ENCODE results near the gene CCL25.
"Not testable (repeated sequence)": the region's sequence is repeated elsewhere in the genome, so short reads cannot be mapped to it uniquely, and the experiment has no call there.

CCL25 gene, protein sequence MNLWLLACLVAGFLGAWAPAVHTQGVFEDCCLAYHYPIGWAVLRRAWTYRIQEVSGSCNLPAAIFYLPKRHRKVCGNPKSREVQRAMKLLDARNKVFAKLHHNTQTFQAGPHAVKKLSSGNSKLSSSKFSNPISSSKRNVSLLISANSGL

DNA sequence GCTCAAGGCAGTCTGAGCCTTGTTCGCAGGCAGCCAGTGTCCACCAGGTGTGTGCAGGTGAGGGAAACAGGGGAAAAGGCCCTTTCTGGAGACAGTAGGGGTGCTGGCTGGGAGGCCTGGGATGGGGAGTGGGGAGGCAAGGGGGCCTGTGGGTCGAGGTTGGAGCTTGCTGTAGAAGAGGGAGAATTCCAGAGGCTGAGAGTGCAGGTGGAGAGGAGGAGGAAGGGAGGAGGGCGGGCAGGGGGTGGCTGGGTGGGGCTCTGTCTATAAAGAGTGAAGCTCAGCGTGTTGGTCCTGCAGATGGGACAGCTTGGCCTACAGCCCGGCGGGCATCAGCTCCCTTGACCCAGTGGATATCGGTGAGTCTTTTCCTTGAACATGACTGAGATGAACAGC, at the start of gene CCL25:
TSS of gene CCL25 (plus strand) at position 297 of the 396 bp plus-strand sequence. CDS start 290 bp downstream, outside the sequence.
- DNase-seq (ENCODE audit: low spot score), result no peak

DNA sequence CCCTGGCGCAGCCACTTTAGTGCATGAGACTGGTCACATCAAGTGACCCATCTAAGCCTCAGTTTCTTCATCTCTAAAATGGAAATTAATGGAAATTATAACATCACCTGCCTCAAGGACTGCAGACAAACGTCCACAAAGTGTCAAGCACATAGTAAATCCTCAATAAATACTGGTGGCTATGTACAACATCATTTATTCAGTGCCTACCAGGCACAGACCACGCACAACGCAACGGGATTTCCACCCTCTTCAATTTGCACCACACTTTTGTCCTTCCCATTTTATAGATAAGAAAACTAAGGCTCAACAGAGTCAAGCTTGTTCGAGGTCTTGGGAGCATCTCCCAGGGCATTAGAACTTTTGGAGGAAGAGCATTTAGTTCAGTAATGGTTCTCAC, 48.6 kb upstream of the CCL25 start:
- DNase-seq (ENCODE audit: low spot score), result no peak

DNA sequence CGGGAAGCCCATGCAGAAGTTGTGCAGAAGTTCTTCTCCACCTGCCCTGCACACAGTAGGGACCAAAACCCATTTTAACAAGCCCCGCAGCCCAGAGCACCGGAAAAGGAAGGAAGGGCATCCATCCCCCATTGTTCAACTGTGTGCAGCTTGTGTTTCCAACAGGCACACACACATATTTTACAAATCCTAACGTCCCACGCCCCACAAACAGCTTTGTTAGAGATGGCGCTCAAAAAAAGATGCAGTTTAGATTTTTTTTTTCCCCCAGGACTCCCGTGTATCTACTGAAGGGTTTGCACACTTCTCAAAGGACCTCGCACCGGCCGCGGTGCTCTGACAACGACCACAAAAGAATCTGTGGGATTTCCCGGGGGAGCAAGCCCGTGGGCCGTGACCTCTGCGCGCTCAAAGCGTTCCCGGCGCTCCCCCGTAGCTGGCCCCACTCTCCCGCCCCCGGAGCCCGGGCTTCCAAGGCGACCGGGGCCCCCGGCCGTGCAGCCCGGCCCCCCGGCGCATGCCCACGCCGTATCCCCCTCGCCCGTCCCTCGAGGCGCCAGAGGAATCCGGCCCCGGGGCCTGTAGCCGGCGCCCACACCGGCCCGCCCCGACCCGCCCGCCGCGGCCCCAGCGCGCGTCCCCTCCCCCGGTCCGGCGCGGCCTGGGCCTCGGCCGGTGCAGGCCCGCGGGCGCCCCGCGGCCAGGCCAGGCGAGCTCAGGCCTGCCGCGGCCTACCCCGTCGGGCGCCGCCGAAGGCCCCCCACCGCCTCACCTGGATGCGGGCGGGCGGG, 47.6 kb upstream of the CCL25 start:
- no peak for DNase-seq (ENCODE audit: low spot score)

DNA sequence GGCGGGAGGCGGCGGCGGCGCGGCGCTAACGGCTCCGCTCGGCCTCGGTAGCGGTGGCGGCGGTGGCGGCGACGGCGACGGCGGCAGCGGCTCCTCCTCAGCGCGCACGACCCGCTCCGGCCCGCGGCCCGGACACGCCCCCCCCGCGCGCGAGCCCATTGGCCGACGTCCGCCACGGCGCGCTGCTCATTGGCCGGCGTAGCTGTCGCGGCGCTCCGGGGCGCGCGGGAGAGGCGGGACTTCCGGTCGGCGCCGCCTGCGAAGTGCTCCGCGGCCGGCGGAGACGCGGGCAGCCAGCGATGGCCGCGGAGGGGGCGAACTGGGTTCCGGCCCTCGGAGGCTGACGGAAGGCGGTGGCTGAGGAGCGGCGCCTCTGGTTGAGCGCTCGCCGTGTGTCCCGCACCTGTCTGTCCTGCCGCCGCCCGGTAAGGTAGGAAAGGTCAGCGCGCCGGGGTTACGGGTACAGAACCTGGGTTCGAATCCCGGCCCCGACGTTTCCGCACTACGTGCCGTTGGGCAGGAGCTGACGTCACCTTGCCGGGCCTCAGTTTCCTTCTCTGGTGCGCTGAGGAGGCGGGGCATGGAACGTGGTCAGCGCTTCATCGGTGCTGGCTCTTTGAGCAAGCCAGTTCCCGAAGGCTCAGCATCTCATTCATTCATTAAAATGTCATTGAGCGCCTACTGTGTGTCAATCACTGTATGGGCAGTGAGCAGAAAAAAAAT, 46.9 kb upstream of the CCL25 start, which contains the start of gene ELAVL1:
TSS of gene ELAVL1 (minus strand) at position 108 of the 723 bp plus-strand sequence. CDS start 13,826 bp downstream, outside the sequence.
- peak; percentile 79 for DNase-seq (ENCODE audit: low spot score)

DNA sequence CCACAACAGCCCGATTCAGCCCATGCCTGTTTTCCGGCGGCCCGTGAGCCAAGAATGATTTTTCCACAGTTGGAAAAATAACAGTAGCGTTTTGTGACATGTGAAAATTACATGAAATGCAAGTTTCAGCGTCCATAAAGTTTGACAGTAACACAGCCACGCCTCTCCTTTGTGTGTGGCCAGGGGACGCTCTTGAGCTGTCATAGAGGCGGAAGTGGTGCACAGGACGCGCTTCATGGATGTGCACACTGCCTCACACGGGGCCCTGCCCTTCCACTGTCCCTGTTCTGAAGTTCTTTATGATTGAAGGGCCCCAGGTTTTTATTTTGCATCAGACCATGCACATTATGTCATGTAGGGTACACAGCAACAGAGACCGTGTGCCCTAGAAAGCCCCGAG, 34.8 kb upstream of the CCL25 start:
- no peak for DNase-seq (ENCODE audit: low spot score)

DNA sequence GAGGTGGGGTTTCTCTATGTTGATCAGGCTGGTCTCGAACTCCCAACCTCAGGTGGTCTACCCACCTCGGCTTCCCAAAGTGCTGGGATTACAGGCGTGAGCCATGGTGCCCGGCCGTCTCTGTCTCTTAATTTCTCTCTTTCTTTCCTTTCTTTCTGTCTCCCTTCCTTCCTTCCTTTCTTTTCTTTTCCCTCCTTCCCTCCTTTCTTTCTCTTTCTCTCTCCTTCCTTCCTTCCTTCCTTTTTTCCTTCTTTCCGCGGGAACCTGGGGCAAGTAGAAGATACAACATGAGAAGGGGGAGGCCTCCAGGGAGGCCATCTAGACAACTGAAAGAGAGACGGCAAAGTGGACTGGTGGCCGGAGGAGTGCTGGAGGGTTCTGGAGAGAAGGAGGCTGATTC, 31.9 kb upstream of the CCL25 start:
- no peak for DNase-seq (ENCODE audit: low spot score)

DNA sequence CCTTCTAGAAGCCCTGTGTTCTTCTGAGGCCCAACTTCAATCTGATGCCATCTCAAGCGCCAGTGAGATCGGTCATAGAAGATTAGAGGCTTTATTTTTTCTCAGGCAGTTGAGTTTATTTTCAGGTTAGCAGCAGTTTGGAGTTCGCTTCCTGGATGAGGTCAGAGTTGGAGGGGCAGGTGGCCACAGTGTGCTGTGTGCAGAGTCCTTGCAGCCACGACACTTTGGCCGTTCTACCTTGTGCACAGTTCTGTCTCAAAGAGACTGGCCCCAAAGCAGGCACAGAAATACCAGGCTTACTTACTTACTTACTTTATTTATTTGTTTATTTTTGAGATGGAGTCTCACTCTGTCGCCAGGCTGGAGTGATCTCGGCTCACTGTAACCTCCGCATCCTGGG, 31.2 kb upstream of the CCL25 start:
- DNase-seq (ENCODE audit: low spot score), result no peak

DNA sequence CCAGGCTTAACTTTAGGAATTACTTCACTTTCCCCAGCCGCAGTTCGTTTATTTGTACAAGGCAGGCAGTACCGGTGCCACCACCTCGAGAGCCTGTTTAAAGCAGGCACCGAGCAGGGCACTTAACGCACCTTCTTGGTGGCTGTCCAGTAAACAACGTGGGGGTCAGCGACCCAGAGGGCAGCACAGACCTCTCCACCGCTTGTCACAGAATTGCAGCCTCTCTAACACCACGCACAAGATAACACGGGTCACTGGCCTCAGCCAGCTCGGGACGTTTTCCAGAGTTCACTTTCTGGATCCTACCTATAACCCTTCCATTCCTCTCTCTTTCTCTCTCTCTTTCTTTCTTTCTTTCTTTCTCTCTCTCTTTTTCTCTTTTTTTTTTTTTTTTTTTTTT, 30.3 kb upstream of the CCL25 start:
- no peak for DNase-seq (ENCODE audit: low spot score)

DNA sequence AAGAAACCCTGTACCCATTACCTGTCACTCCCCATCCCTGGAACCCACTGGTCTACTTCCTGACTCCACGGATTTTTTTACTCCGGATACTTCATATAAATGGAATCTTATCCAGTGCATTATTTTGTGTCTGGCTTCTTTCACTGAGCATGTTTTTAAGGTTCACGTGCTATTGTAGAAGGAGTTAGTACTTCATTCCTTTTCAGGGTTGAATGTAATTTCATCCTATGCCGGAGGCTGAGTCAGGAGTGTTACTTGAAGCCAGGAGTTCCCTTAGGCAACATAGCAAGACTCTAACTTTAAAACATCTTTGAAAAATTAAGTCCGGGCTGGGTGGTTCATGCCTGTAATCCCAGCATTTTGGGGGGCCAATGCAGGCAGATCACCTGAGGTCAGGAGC, 29.2 kb upstream of the CCL25 start:
- DNase-seq (ENCODE audit: low spot score), result no peak

DNA sequence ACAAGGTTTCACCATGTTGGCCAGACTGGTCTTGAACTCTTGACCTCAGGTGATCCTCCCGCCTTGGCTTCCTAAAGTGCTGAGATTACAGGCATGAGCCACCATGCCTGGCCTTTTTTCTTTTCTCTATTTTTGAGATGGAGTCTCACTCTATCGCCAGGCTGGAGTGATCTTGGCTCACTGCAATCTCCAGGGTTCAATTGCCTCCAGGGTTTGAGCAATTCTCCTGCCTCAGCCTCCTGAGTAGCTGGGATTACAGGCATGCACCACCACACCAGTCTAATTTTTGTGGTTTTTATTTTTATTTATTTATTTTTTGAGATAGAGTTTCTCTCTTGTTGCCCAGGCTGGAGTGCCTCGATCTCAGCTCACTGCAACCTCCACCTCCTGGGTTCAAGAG, 28.3 kb upstream of the CCL25 start:
- DNase-seq (ENCODE audit: low spot score), result not testable (repeated sequence)

DNA sequence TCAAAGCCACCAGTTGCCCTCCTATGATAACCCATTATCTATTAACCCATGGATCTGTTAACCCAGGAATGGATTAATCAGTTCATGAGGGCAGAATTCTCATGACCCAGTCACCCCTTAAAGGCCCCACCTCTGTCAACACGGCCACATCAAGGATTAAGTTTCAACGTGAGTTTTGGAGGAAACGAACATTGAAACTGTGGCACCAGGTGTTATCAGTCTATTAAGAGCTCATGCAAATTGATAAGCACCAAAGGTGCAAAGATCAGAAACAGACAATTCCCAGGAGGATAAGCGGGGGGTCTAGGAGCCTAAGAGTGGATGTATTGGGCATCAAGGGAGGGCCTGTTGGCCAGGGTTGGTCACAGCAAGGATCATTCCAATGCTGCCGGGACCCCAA, 27.2 kb upstream of the CCL25 start:
- DNase-seq (ENCODE audit: low spot score), result no peak

DNA sequence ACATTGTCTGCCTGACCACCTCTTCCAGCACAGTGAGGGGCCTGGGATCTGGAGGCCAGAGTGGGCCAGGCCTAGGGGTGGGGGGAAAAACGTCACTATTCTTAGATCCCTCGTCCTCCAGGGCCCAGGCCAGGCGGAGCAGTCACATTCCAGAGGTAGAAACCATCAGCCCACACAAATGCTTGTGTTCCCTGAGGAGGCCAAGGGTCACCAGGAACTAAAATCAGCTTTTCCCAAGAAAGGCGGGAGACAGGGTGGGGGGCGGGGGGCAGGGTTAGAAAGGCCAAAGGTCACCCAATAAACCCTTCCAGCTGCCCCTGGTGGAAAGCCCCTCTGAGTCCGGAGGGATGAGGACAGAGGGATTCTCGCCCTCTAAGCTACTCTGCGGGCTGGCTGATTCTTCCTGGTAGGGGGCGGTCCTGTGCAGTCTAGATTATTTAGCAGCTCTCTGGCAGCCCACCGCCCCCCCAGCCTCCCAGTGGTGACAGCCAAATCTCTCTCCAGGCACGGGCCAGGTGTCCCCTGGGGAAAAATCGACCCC, 23.5 kb upstream of the CCL25 start:
- DNase-seq (ENCODE audit: low spot score), result no peak

DNA sequence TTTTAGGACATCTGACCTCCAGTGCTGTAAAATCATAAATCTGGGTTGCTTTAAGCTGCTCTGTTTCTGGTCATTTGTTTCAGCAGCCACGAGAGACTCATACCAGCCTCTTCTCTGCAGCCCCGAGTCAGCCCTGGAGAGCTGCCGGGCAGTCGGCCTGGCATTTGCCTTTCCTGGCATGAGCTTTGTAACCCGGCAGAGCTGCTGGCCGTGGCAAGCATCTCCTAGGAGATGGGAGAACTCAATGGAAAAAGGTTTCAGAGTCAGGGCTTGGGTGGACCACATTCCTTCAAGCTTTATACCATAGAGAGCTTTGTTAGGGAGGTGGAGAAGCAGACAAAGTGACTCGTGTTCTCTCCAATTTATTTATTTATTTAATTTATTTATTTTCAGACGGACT, 21.6 kb upstream of the CCL25 start:
- DNase-seq (ENCODE audit: low spot score), result peak; percentile 52

DNA sequence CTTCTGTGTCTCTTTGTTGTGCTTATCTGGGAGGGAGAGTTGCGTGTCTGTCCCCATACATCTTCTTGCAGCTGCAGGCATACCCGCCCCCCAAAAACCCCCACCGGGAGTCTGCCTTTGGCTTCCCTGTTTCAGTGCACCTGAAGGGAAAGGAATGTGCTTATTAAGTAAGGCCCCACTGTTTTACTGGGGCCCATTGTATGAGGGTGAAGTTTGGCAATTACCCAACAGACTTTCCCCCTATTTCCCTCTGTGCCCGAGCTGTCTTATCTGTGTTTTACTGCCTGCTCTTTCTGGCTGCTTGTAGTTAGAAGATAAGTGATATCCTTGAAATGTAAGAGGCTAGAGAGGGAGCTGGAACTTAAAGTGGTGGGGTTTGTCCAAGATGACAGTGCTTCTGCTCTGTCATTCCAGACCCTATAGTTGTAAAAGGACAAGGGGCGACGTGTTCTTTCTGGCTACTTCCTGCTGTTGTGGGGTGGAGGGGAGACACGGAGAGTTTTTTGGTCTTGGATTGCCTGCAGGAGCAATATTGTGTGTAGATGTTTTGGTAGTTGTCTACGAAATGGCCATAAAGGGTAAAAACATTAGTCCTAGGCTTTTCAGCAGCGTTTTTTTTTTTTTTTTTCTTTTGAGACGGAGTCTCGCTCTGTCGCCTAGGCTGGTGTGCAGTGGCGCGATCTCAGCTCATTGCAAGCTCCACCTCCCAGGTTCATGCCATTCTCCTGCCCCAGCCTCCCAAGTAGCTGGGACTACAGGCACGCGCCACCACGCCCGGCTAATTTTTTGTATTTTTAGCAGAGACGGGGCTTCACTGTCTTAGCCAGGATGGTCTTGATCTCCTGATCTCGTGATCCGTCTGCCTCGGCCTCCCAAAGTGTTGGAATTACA, 19.0 kb upstream of the CCL25 start:
- not testable (repeated sequence) for DNase-seq (ENCODE audit: low spot score)

DNA sequence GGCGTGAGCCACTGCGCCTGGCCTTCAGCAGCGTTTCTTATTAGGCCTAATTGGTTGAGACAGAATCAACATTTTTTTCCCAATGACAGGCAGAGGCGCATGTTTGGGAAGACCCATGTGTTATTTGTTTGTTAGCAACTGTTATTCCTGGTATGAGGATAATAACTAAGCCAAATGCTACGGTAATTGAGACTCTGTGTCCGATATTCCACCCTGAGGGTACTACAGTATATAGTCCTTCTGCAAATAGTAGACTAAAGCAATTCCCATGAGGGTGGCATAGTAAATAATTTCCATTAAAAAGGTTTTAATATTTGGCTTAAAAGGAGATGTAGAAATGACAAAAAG, 18.4 kb upstream of the CCL25 start:
- no peak for DNase-seq (ENCODE audit: low spot score)

DNA sequence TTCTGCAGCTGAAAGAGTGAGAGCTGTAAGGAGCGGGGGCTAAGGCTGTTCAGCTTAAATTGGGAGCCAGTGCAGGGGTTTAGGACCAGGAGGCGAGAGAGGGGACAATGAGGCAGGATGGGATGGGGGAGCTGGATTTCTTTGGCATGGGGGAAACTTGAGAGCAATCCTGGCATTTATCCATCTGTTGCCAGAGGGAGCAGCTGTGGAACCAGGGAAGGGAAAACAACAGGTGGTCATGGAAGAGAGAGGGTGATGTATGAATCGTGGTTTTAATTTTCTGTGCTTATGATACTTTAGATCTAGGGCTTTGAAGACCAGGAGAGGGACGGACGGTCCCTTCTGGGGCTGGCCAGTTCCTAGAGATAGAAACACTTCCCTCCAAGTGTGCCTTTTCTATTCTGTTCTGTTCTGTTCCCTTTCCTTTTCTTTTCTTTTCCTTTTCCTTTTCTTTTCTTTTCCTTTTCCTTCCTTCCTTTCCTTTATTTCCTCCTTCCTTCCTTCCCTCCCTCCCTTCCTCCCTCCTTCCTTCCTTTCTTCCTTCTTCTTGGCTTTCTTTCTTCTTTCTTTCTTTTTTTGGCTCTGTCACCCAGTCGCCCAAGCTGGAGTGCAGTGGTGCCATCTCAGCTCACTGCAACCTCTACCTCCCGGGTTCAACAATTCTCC, 16.0 kb upstream of the CCL25 start:
- DNase-seq (ENCODE audit: low spot score), result no peak

DNA sequence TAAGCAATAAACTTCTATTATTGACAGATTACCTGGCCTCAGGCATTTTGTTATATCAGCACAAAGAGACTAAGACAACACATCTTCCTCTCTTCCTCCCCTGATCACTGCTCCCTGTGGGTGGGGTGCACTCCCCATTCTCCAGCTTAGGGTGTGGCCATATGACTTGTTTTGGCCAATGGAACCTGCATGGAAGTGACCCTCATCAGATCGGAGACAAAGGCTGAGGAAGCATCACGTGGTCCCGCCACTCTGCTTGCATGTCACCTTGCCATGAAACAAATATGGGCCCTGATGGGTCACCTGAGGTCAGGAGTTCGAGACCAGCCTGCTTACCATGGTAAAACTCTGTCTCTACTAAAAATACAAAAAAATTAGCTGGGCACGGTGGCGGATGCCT, 13.7 kb upstream of the CCL25 start:
- no peak for DNase-seq (ENCODE audit: low spot score)

DNA sequence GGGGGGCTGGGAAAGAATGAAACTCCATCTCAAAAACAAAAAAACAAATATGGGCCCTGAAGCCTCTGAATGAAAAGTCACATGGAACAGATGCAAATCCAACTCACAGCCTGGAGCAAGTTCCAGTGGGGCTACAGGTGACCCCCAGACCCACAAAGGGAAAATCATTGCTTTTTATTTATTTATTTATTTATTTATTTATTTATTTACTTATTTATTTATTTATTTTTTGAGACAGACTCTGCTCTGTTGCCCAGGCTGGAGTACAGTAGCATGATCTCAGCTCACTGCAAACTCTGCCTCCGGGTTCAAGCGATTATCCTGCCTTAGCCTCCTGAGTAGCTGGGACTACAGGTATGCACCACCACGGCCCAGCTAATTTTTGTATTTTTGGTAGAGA, 13.3 kb upstream of the CCL25 start:
- DNase-seq (ENCODE audit: low spot score), result no peak

DNA sequence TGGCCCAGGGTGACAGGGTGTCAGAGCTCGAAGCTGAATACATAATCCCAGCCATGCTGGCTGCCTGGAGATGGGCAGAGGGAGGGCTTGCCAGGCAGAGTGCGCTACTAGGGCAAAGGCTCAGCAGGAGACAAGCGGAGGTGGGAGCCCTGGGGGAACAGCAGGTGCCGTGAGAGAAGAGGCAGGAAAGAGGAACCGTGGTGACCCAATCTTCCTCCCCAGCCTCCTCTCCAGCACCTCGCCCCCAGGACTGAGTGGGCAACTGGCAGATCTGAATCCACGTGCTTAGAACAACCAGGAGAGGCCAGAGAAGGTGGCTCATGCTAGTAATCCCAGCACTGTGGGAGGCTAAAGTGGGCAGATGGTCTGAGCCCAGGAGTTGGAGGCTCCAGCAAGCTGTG, 11.0 kb upstream of the CCL25 start:
- no peak for DNase-seq (ENCODE audit: low spot score)

DNA sequence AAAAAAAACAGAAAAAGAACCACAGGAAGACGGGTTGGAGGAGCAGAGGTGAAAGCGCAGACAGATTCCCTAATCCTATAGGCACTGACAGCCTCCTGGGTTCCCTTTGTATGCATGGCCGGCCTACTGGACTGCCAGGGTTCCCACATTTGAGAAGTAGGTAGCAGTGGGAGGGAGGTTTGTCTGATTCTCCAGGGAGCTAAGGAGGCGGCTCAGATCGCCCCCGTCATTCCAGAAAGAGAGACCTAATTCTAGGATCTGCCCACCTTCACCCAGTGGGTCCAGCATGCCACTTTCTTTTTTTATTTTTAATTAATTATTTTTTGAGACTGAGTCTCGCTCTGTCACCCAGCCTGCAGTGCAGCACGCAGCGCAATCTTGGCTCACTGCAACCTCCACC, 9.7 kb upstream of the CCL25 start:
- no peak for DNase-seq (ENCODE audit: low spot score)

DNA sequence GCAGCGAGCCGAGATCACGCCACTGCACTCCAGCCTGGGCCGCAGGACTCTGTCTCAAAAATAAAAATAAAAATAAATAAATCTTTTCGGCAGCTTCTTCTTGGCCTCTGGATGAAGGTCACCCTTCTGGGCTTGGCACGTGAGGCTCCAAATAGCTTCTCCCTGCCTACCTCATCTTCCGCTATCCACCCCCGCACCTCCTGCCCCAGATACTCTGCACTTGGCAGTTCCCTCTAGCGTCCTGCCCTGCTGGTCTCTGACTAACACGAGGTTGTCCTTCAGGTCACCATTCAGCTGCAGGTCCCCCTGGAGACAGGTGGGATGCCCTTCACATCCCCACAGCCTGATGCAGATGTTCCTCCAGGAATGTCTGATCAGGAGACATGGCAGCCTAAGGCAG, 8.5 kb upstream of the CCL25 start:
- no peak for DNase-seq (ENCODE audit: low spot score)

Data from COLO829 (cell line).